ENCODE measurements around the gene ARHGEF19. TPM values are rescaled to one million over a fixed set of nuclear protein-coding genes. Genes with fewer than 3 reads are reported as not detected.
A peak's percentile ranks its signal among the peaks of the same experiment; 100 is the strongest.

The ARHGEF19 gene
- total RNA-seq, 1 donor from 2014 or later, result 151 TPM

- H3K4me3 Mint-ChIP-seq (ENCODE audit: low read depth), result no peak overlapping the region
- no peaks in the 10 kb centered on the region for H3K36me3 Mint-ChIP-seq (ENCODE audit: insufficient read depth)
- H3K9me3 Mint-ChIP-seq (ENCODE audit: low read depth), result no peaks in the 10 kb centered on the region
- H3K4me1 Mint-ChIP-seq (ENCODE audit: low read depth), result peaks cover 25% of the 10 kb centered on the region
- no peak for TF ChIP-seq CTCF (IDR thresholded peaks at IDR 0.05; ENCODE audit: unreplicated experiment)
- no peaks in the 10 kb centered on the region for H3K27me3 Mint-ChIP-seq
- peak overlapping the region; percentile 33 for H3K27ac Mint-ChIP-seq
- no peak for DNase-seq (ENCODE audit: low spot score, unreplicated experiment)
Observed at GRCh38 chr1:16174886-16175598, 37.4 kb downstream of the ARHGEF19 start.

- no peak for DNase-seq (ENCODE audit: low spot score, unreplicated experiment)
- no peak for TF ChIP-seq CTCF (IDR thresholded peaks at IDR 0.05; ENCODE audit: unreplicated experiment)
- no peaks in the 10 kb centered on the region for H3K27me3 Mint-ChIP-seq
- H3K4me3 Mint-ChIP-seq (ENCODE audit: low read depth), result no peak overlapping the region
- peaks cover 25% of the 10 kb centered on the region for H3K4me1 Mint-ChIP-seq (ENCODE audit: low read depth)
- no peaks in the 10 kb centered on the region for H3K36me3 Mint-ChIP-seq (ENCODE audit: insufficient read depth)
- peak overlapping the region; percentile 33 for H3K27ac Mint-ChIP-seq
- no peaks in the 10 kb centered on the region for H3K9me3 Mint-ChIP-seq (ENCODE audit: low read depth)
Observed at GRCh38 chr1:16174261-16174868, 38.1 kb downstream of the ARHGEF19 start.

- no peaks in the 10 kb centered on the region for H3K27me3 Mint-ChIP-seq
- peaks cover 19% of the 10 kb centered on the region for H3K4me1 Mint-ChIP-seq (ENCODE audit: low read depth)
- TF ChIP-seq CTCF (IDR thresholded peaks at IDR 0.05; ENCODE audit: unreplicated experiment), result no peak
- H3K27ac Mint-ChIP-seq, result peak overlapping the region; percentile 92
- no peak for DNase-seq (ENCODE audit: low spot score, unreplicated experiment)
- H3K36me3 Mint-ChIP-seq (ENCODE audit: insufficient read depth), result no peaks in the 10 kb centered on the region
- no peak overlapping the region for H3K4me3 Mint-ChIP-seq (ENCODE audit: low read depth)
- no peaks in the 10 kb centered on the region for H3K9me3 Mint-ChIP-seq (ENCODE audit: low read depth)
Observed at GRCh38 chr1:16173447-16174260, 38.8 kb downstream of the ARHGEF19 start.

GRCh38 chr1:16172964-16173446, 39.4 kb downstream of the ARHGEF19 start:
- Mint-ChIP-seq H3K36me3 (ENCODE audit: insufficient read depth) (no peaks in the 10 kb centered on the region), H3K4me1 (ENCODE audit: low read depth) (peaks cover 16% of the 10 kb centered on the region), H3K4me3 (ENCODE audit: low read depth) (no peak overlapping the region), H3K27ac (peak overlapping the region; percentile 92), H3K9me3 (ENCODE audit: low read depth) (no peaks in the 10 kb centered on the region), H3K27me3 (no peaks in the 10 kb centered on the region)
- no peak for DNase-seq (ENCODE audit: low spot score, unreplicated experiment)
- TF ChIP-seq CTCF (IDR thresholded peaks at IDR 0.05; ENCODE audit: unreplicated experiment), result no peak

DNA sequence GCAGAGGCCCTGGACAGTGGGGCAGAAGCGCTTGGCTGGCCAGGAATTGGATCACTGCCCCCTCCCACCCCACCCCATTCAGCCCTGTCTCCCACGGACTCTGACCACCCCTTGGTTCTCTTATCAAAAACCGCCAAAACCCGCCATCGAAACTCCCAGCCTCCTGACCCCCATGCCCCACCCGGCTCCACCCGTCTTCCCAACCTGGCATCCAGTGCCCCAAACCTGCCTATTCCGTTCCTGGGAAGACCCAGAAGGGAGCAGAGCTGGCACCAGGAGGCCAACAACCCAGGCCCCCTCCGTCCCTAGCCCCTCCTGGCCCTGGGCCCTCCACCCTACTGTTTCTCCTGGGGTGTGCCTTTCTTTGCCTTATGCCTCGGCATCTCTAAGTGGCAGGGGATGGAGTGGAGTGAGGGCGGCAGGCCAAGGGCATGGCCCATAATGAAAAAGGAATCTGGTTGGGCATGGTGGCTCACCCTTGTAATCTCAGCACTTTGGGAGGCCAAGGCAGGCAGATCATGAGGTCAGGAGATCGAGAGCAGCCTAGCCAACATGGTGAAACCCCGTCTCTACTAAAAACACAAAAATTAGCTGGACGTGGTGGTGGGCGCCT, 40.1 kb downstream of the ARHGEF19 start:
- DNase-seq (ENCODE audit: low spot score, unreplicated experiment), result no peak
- no peaks in the 10 kb centered on the region for H3K27me3 Mint-ChIP-seq
- no peak overlapping the region for H3K27ac Mint-ChIP-seq
- TF ChIP-seq CTCF (IDR thresholded peaks at IDR 0.05; ENCODE audit: unreplicated experiment), result no peak
- no peaks in the 10 kb centered on the region for H3K9me3 Mint-ChIP-seq (ENCODE audit: low read depth)
- no peaks in the 10 kb centered on the region for H3K36me3 Mint-ChIP-seq (ENCODE audit: insufficient read depth)
- no peak overlapping the region for H3K4me3 Mint-ChIP-seq (ENCODE audit: low read depth)
- peaks cover 16% of the 10 kb centered on the region for H3K4me1 Mint-ChIP-seq (ENCODE audit: low read depth)
